DMS 273 (cell line): ENCODE measurements around the gene PDE4D.
A peak's percentile ranks its signal among the peaks of the same experiment; 100 is the strongest.

Experiments
- DNase-seq: peaks from one replicate; lab custom pipeline; 2025; ENCODE audit not compliant: unreplicated experiment; lab: John Stamatoyannopoulos, UW

The PDE4D gene

GRCh38 chr5:59238126-59238902, 655.2 kb downstream of the PDE4D start:
- no peak for DNase-seq

GRCh38 chr5:59236986-59237385, 656.5 kb downstream of the PDE4D start:
- peak; percentile 16 for DNase-seq

- DNase-seq = peak; percentile 35
These were observed 657.1 kb downstream of the PDE4D start for GRCh38 chr5:59236448-59236847.

GRCh38 chr5:59234236-59234635, 659.3 kb downstream of the PDE4D start:
- peak; percentile 71 for DNase-seq

- peak; percentile 28 for DNase-seq
These were observed 662.1 kb downstream of the PDE4D start for GRCh38 chr5:59231221-59231931.

- DNase-seq = peak; percentile 95
These were observed 670.6 kb downstream of the PDE4D start for GRCh38 chr5:59222687-59223511.

GRCh38 chr5:59221769-59222168, 671.8 kb downstream of the PDE4D start:
- DNase-seq = peak; percentile 36

- peak; percentile 56 for DNase-seq
These were observed 675.0 kb downstream of the PDE4D start for GRCh38 chr5:59218424-59219045.

GRCh38 chr5:59216841-59217240, 676.7 kb downstream of the PDE4D start:
- no peak for DNase-seq

GRCh38 chr5:59212596-59212995, 680.9 kb downstream of the PDE4D start:
- DNase-seq = no peak

GRCh38 chr5:59209758-59210359, 683.7 kb downstream of the PDE4D start:
- peak; percentile 87 for DNase-seq

GRCh38 chr5:59208474-59208873, 685.1 kb downstream of the PDE4D start:
- no peak for DNase-seq

GRCh38 chr5:59207401-59207800, 686.1 kb downstream of the PDE4D start:
- DNase-seq = no peak

- no peak for DNase-seq
These were observed 687.4 kb downstream of the PDE4D start for GRCh38 chr5:59206132-59206581.

- DNase-seq = no peak
These were observed 689.2 kb downstream of the PDE4D start for GRCh38 chr5:59204114-59204897.

GRCh38 chr5:59199868-59200267, 693.7 kb downstream of the PDE4D start:
- DNase-seq = no peak

- no peak for DNase-seq
These were observed 694.7 kb downstream of the PDE4D start for GRCh38 chr5:59198832-59199231.

- DNase-seq = no peak
These were observed 695.2 kb downstream of the PDE4D start for GRCh38 chr5:59198365-59198764.

- DNase-seq = no peak
These were observed 695.6 kb downstream of the PDE4D start for GRCh38 chr5:59197911-59198310.
